HepG2 (cell line): ENCODE results near the gene ARPP21. TPM values are rescaled to one million over a fixed set of nuclear protein-coding genes. Genes with fewer than 3 reads are reported as not detected.

Source experiments
- ATAC-seq: fragments of 200-7000 bp; cut with Tn5 transposase; 3 replicates; pipeline ENCODE4 v1.9.1; 2020; ENCODE audit warnings: mild to moderate bottlenecking, moderate library complexity
- BruUV-seq: library from RNA; stranded (reverse); fragments of 400-500 nt; replicated peaks from 2 replicates; lab custom pipeline; 2021; lab: Mats Ljungman, UMichigan
- CTCF ChIA-PET: fragments of 300-600 bp; formaldehyde crosslinking; extraction: SDS; loops from one replicate; lab custom pipeline; 2021; ENCODE audit warnings: low total read pairs, inconsistent platforms, low intra/inter-chr PET ratio; lab: Yijun Ruan, JAX
- POLR2A ChIA-PET: fragments of 350-600 bp; sonication (Branson Sonifier 250); formaldehyde crosslinking; loops from one replicate; lab custom pipeline; 2020; ENCODE audit warnings: antibody characterized with exemption, inconsistent platforms; lab: Yijun Ruan, JAX
- DNase-seq: peaks from one replicate; pipeline ENCODE4 v3.0.0-alpha.2; 2015; ENCODE audit warnings: low spot score
- FAIRE-seq: peaks from 3 replicates; lab custom pipeline; 2011; peaks lifted over from hg19 to GRCh38; lab: Jason Lieb, UNC
- H2AFZ ChIP-seq: one replicate; pipeline ENCODE4 v1.6.1; 2011; ENCODE audit warnings: low read length, inconsistent platforms
- H3K27ac ChIP-seq: fragments of 300-600 bp; 3 replicates; pipeline ENCODE4 v1.8.0; 2011; ENCODE audit warnings: mixed run types, mild to moderate bottlenecking, mixed read lengths, low read length, inconsistent platforms; ENCODE audit not compliant: insufficient read depth; ENCODE audit errors: extremely low read length
- H3K27me3 ChIP-seq, 2 experiments: fragments of 200-600 bp in 1 of 2; 2 replicates in 1 of 2; 3 replicates in 1 of 2; pipeline versions ENCODE4 v1.6.0 to v1.8.0; 2011; ENCODE audit warnings: low read length in 2 of 2, mild to moderate bottlenecking in 2 of 2, moderate library complexity in 2 of 2, inconsistent platforms in 1 of 2; ENCODE audit not compliant: insufficient read depth in 2 of 2, control insufficient read depth in 1 of 2
- H3K36me3 ChIP-seq, 2 experiments: fragments of 200-600 bp in 1 of 2; replicated peaks in 1 of 2; 2 replicates in 1 of 2; 3 replicates in 1 of 2; pipeline versions ENCODE4 v1.5.1 to v1.8.0; 2011; ENCODE audit warnings: low read length in 2 of 2, inconsistent platforms in 1 of 2; ENCODE audit not compliant: insufficient read depth in 2 of 2, control insufficient read depth in 1 of 2
- H3K4me1 ChIP-seq: 2 replicates; pipeline ENCODE4 v1.5.1; 2012; ENCODE audit warnings: low read length, inconsistent platforms; ENCODE audit not compliant: insufficient read depth
- H3K4me2 ChIP-seq: 2 replicates; pipeline ENCODE4 v1.6.0; 2011; ENCODE audit warnings: low read depth, low read length, inconsistent platforms
- H3K4me3 ChIP-seq, 3 experiments: fragments of 200-600 bp in 1 of 3; sonication (generic), shearing (Covaris generic) in 1 of 3; replicated peaks in 1 of 3; 2 replicates each; pipeline ENCODE4 v1.5.1; 2011 to 2016; ENCODE audit warnings: low read length in 3 of 3, inconsistent platforms in 2 of 3, low read depth in 2 of 3, mild to moderate bottlenecking in 2 of 3, control low read depth in 1 of 3, mixed read lengths in 1 of 3; ENCODE audit not compliant: insufficient read depth in 1 of 3
- H3K79me2 ChIP-seq: one replicate; pipeline ENCODE4 v1.6.1; 2011; ENCODE audit warnings: low read length, inconsistent platforms; ENCODE audit not compliant: insufficient read depth
- H3K9ac ChIP-seq: 2 replicates; pipeline ENCODE4 v1.6.0; 2011; ENCODE audit warnings: mild to moderate bottlenecking, low read depth, low read length, inconsistent platforms; ENCODE audit not compliant: insufficient read depth
- H3K9me3 ChIP-seq: 2 replicates; pipeline ENCODE4 v1.5.1; 2012; ENCODE audit warnings: mild to moderate bottlenecking, low read length
- H4K20me1 ChIP-seq: 2 replicates; pipeline ENCODE4 v1.6.0; 2011; ENCODE audit warnings: inconsistent platforms, mild to moderate bottlenecking, low read length, moderate library complexity; ENCODE audit not compliant: insufficient read depth
- CCAR2 ChIP-seq: fragments of 200-400 bp; formaldehyde crosslinking; optimal IDR thresholded peaks from 2 replicates; pipeline ENCODE3; 2018; ENCODE audit warnings: low read depth, mild to moderate bottlenecking, low read length, moderate library complexity
- JUND ChIP-seq: sonication (generic); formaldehyde crosslinking; IDR thresholded peaks from 2 replicates; pipeline ENCODE4 v1.8.0; 2022; ENCODE audit warnings: mild to moderate bottlenecking, missing genetic modification reagents
- KAT2B ChIP-seq: fragments of 150-350 bp; IDR thresholded peaks from 2 replicates; pipeline ENCODE4 v1.6.1; 2014; ENCODE audit warnings: low read depth, low read length, borderline replicate concordance
- KLF12 ChIP-seq: sonication (generic); formaldehyde crosslinking; IDR thresholded peaks from 2 replicates; pipeline ENCODE4 v1.4.0; 2020; ENCODE audit warnings: missing genetic modification reagents, borderline replicate concordance
- MAF1 ChIP-seq: sonication (generic); formaldehyde crosslinking; IDR thresholded peaks from 2 replicates; pipeline ENCODE4 v1.5.0; 2020; ENCODE audit warnings: missing genetic modification reagents, borderline replicate concordance
- MATR3 ChIP-seq: sonication (generic); formaldehyde crosslinking; IDR thresholded peaks from 2 replicates; pipeline ENCODE4 v1.4.0; 2020; ENCODE audit warnings: missing genetic modification reagents
- MXD4 ChIP-seq: IDR thresholded peaks from 2 replicates; pipeline ENCODE4 v1.6.1; 2016; ENCODE audit warnings: mild to moderate bottlenecking, missing biosample characterization, missing genetic modification reagents
- NCOA1 ChIP-seq: sonication (generic); formaldehyde crosslinking; IDR thresholded peaks from 2 replicates; pipeline ENCODE4 v1.9.0; 2021; ENCODE audit warnings: missing genetic modification reagents
- NR2F1 ChIP-seq, 2 experiments: fragments of 450-650 bp in 1 of 2; formaldehyde crosslinking in 1 of 2; IDR thresholded peaks; 2 replicates each; pipeline versions ENCODE4 v1.5.0 to v1.6.1; 2016 to 2020; ENCODE audit warnings: mild to moderate bottlenecking in 1 of 2, missing compliant biosample characterization in 1 of 2, missing genetic modification reagents in 1 of 2, moderate library complexity in 1 of 2
- ONECUT2 ChIP-seq: sonication (generic); formaldehyde crosslinking; IDR thresholded peaks from 2 replicates; pipeline ENCODE4 v1.4.0; 2020; ENCODE audit warnings: missing genetic modification reagents
- RFXANK ChIP-seq: IDR thresholded peaks from 2 replicates; pipeline ENCODE4 v1.6.1; 2016
- SMC3 ChIP-seq: IDR thresholded peaks from 2 replicates; pipeline ENCODE4 v1.6.1; 2011; ENCODE audit warnings: low read length, improper control_type of control experiment
- TBP ChIP-seq: sonication (generic); formaldehyde crosslinking; IDR thresholded peaks from 2 replicates; pipeline ENCODE4 v1.5.0; 2020; ENCODE audit warnings: missing genetic modification reagents
- ZFP37 ChIP-seq: sonication (generic); formaldehyde crosslinking; IDR thresholded peaks from 2 replicates; pipeline ENCODE4 v1.4.0; 2020; ENCODE audit warnings: missing genetic modification reagents, borderline replicate concordance
- ZNF24 ChIP-seq: fragments of 450-650 bp; IDR thresholded peaks from 2 replicates; pipeline ENCODE4 v1.6.1; 2017; ENCODE audit warnings: antibody characterized with exemption, mild to moderate bottlenecking
- ZNF546 ChIP-seq: sonication (generic); formaldehyde crosslinking; conservative IDR thresholded peaks from 2 replicates; pipeline ENCODE4 v1.8.1; 2023; ENCODE audit warnings: mild to moderate bottlenecking, missing genetic modification reagents
- WGBS: methylation state at CpG from one replicate; pipeline ENCODE4 v1.1.6; 2017; ENCODE audit warnings: low lambda C conversion rate; 5-methylcytosine and 5-hydroxymethylcytosine counted together
- in situ Hi-C: cut with HindIII; loops from 2 replicates; pipeline ENCODE4 v1.10.0; 2017; ENCODE audit warnings: low pct_unique_long_range_greater_than_20kb; ENCODE audit not compliant: extremely low pct_ligation_motif_present
- intact Hi-C: fragments of 100-400 bp; cut with micrococcal nuclease; formaldehyde crosslinking; loops from one replicate; pipeline ENCODE4 v1.10.0; 2022; ENCODE audit not compliant: unreplicated experiment
- polyA plus RNA-seq, 8 experiments: library from polyadenylated mRNA; depleted of rRNA in 3 of 8; stranded (reverse) in 7 of 8; unstranded in 1 of 8; fragments of >200 nt; fragmentation: Illumina TruSeq in 4 of 8; extraction: Trizol in 4 of 8; gene quantifications; 2 replicates each; pipeline versions ENCODE4 v1.2.1 to v1.2.3, GENCODE V29; 2011 to 2016; ENCODE audit warnings: low read depth in 4 of 8, missing spikeins in 1 of 8, mixed read lengths in 1 of 8; ENCODE audit not compliant: insufficient read depth in 1 of 8
- total RNA-seq, 5 experiments: library from RNA; depleted of rRNA; stranded (reverse); fragments of >200 nt; fragmentation: Illumina TruSeq; extraction: Trizol; gene quantifications; 2 replicates each; pipeline ENCODE4 v1.2.3, GENCODE V29; 2016; ENCODE audit warnings: low read depth in 1 of 5
- TF ChIP-seq, protein P1 (sequence below): sonication (generic); formaldehyde crosslinking; IDR thresholded peaks from 2 replicates; pipeline ENCODE4 v1.4.0; 2020; ENCODE audit warnings: missing genetic modification reagents
- TF ChIP-seq, protein P2 (sequence below): sonication (generic); formaldehyde crosslinking; IDR thresholded peaks from 2 replicates; pipeline ENCODE4 v1.4.0; 2020; ENCODE audit warnings: mild to moderate bottlenecking, missing genetic modification reagents
- TF ChIP-seq, protein P3 (sequence below): conservative IDR thresholded peaks from 2 replicates; pipeline ENCODE4 v1.6.1; 2018; ENCODE audit warnings: missing genetic modification reagents

ARPP21 gene
- total and polyA plus RNA-seq, 2 of the 13 experiments (the other 11 are each of a cell fraction or from before 2014, with no cell fraction given), result not detected

DNA sequence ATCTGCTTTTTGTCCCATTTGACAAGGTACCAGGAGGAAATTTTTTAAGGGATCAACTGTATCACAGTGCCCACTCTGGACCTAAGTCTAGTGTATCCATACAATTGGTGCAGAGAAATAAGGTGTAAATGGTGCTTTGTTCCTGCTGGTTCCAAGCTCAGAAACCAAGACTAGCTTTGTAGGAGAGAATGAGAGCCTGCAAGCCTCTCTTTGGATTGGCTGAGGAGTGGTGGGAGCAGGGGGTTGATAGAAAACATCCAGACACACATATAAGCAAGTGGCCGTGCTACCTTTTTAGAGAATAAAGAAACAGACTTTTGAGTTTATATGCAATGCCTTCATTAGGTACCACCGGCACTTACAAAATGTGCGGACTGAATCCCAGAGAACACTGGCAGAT lies 45.8 kb downstream of the ARPP21 start:
- H4K20me1 ChIP-seq, result no peaks in the 10 kb centered on the region
- H3K27me3 ChIP-seq, result no peaks in the 10 kb centered on the region; a peak in 1 of 5 replicates
- DNase-seq, result no peak
- no peak overlapping the region for H2AFZ ChIP-seq
- WGBS, result 70% methylated on average over 3 of the region's 3 CpGs
- no peak for ATAC-seq
- H3K4me3 ChIP-seq, result no peak overlapping the region
- in situ Hi-C loops (no loop called here), intact Hi-C loops (no loop called here)
- H3K4me2 ChIP-seq, result no peak overlapping the region
- no TSS peak for BruUV-seq
- ChIA-PET CTCF (no interaction called here), POLR2A (no interaction called here)
- no peaks in the 10 kb centered on the region for H3K36me3 ChIP-seq
- no peak overlapping the region for H3K27ac ChIP-seq
- H3K9me3 ChIP-seq, result no peaks in the 10 kb centered on the region
- no peak overlapping the region for H3K9ac ChIP-seq
- no peak for FAIRE-seq
- no peaks in the 10 kb centered on the region for H3K4me1 ChIP-seq
- no peaks in the 10 kb centered on the region for H3K79me2 ChIP-seq
- TF ChIP-seq ZNF546 (no peak), CCAR2 (no peak), ONECUT2 (CRISPR knock-in tag) (no peak), TBP (no peak), MXD4 (CRISPR knock-in tag) (no peak), NR2F1 (CRISPR knock-in tag; IDR thresholded peaks at IDR 0.05) (no peak), ZFP37 (CRISPR knock-in tag) (no peak), NCOA1 (CRISPR knock-in tag) (no peak), RFXANK (CRISPR knock-in tag) (no peak), MAF1 (CRISPR knock-in tag) (no peak), MATR3 (CRISPR knock-in tag) (no peak), KAT2B (no peak), KLF12 (no peak), ZNF24 (no peak), JUND (CRISPR knock-in tag) (no peak), SMC3 (no peak)
- TF ChIP-seq, protein P1, sequence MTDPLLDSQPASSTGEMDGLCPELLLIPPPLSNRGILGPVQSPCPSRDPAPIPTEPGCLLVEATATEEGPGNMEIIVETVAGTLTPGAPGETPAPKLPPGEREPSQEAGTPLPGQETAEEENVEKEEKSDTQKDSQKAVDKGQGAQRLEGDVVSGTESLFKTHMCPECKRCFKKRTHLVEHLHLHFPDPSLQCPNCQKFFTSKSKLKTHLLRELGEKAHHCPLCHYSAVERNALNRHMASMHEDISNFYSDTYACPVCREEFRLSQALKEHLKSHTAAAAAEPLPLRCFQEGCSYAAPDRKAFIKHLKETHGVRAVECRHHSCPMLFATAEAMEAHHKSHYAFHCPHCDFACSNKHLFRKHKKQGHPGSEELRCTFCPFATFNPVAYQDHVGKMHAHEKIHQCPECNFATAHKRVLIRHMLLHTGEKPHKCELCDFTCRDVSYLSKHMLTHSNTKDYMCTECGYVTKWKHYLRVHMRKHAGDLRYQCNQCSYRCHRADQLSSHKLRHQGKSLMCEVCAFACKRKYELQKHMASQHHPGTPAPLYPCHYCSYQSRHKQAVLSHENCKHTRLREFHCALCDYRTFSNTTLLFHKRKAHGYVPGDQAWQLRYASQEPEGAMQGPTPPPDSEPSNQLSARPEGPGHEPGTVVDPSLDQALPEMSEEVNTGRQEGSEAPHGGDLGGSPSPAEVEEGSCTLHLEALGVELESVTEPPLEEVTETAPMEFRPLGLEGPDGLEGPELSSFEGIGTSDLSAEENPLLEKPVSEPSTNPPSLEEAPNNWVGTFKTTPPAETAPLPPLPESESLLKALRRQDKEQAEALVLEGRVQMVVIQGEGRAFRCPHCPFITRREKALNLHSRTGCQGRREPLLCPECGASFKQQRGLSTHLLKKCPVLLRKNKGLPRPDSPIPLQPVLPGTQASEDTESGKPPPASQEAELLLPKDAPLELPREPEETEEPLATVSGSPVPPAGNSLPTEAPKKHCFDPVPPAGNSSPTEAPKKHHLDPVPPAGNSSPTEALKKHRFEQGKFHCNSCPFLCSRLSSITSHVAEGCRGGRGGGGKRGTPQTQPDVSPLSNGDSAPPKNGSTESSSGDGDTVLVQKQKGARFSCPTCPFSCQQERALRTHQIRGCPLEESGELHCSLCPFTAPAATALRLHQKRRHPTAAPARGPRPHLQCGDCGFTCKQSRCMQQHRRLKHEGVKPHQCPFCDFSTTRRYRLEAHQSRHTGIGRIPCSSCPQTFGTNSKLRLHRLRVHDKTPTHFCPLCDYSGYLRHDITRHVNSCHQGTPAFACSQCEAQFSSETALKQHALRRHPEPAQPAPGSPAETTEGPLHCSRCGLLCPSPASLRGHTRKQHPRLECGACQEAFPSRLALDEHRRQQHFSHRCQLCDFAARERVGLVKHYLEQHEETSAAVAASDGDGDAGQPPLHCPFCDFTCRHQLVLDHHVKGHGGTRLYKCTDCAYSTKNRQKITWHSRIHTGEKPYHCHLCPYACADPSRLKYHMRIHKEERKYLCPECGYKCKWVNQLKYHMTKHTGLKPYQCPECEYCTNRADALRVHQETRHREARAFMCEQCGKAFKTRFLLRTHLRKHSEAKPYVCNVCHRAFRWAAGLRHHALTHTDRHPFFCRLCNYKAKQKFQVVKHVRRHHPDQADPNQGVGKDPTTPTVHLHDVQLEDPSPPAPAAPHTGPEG, result no peak
- TF ChIP-seq, protein P2, sequence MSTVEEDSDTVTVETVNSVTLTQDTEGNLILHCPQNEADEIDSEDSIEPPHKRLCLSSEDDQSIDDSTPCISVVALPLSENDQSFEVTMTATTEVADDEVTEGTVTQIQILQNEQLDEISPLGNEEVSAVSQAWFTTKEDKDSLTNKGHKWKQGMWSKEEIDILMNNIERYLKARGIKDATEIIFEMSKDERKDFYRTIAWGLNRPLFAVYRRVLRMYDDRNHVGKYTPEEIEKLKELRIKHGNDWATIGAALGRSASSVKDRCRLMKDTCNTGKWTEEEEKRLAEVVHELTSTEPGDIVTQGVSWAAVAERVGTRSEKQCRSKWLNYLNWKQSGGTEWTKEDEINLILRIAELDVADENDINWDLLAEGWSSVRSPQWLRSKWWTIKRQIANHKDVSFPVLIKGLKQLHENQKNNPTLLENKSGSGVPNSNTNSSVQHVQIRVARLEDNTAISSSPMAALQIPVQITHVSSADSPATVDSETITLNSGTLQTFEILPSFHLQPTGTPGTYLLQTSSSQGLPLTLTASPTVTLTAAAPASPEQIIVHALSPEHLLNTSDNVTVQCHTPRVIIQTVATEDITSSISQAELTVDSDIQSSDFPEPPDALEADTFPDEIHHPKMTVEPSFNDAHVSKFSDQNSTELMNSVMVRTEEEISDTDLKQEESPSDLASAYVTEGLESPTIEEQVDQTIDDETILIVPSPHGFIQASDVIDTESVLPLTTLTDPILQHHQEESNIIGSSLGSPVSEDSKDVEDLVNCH, result no peak
- TF ChIP-seq, protein P3, sequence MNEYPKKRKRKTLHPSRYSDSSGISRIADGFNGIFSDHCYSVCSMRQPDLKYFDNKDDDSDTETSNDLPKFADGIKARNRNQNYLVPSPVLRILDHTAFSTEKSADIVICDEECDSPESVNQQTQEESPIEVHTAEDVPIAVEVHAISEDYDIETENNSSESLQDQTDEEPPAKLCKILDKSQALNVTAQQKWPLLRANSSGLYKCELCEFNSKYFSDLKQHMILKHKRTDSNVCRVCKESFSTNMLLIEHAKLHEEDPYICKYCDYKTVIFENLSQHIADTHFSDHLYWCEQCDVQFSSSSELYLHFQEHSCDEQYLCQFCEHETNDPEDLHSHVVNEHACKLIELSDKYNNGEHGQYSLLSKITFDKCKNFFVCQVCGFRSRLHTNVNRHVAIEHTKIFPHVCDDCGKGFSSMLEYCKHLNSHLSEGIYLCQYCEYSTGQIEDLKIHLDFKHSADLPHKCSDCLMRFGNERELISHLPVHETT, result no peak
